Measurements from ENCODE around the gene DCUN1D3. TPM values are rescaled to one million over a fixed set of nuclear protein-coding genes. Genes with fewer than 3 reads are reported as not detected.
"Not testable (repeated sequence)": the region's sequence is repeated elsewhere in the genome, so short reads cannot be mapped to it uniquely, and the experiment has no call there.

The DCUN1D3 gene
- total RNA-seq, 1 donor from 2014 or later = 57.1 TPM

DNA sequence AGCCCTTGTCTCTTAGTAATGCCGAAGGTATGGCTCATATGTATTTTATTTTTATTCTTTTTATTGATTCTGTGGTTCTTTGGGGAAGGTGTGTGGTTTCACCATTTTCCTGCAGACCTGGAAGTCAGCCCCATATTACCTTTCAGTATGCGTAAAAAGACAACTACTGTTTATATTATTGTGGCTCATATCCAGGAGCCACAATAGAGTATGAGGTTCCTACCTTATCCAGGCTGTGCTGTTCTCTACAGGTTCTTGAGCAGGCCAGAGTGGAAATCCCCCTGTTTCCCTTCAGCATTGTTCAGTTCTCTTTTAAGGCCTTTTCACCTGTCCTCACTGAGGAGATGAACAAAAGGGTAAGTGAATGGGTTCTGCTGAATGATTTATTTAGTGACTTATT, 60.7 kb downstream of the DCUN1D3 start:
- no peak for DNase-seq (ENCODE audit: extremely low read depth, low read depth, low spot score)

DNA sequence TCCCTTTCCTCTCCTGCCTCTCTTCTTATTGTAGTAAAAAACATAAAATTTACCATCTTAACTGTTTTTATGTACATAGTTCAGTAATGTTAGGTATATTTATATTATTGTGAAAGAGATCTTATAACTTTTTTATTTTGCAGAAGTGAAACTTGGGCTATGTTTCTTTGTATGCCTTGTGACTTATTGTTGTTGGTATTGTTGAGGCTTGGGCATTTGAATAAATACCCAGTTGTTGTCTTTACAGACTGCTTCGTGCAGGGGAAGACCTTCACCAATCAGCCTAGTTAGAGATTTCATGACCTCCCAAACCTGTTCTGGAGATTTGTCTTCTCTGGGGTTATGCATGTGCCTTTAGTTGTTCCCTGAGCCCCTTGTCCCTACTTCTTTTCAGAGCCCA, 61.9 kb downstream of the DCUN1D3 start:
- no peak for DNase-seq (ENCODE audit: extremely low read depth, low read depth, low spot score)

DNA sequence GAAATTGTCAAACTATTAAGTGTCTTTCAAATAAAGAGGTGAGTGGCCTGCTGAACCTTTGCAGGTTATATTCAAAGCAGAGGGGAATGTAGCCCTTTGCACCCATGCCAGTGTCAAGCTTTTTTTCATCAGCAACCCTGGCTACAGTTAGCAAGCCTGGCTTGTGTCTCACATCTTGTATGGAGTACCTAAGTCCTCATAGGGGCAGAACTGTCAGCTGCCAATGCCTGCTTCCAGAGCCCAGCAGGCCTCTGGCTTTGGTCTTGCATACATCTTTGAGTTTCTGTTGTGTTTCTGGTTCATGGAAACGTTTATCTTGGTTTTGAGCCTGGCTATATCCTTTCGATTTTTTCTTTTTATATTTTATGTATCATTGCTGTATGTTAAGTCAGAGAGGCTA, 67.1 kb downstream of the DCUN1D3 start:
- no peak for DNase-seq (ENCODE audit: extremely low read depth, low read depth, low spot score)

DNA sequence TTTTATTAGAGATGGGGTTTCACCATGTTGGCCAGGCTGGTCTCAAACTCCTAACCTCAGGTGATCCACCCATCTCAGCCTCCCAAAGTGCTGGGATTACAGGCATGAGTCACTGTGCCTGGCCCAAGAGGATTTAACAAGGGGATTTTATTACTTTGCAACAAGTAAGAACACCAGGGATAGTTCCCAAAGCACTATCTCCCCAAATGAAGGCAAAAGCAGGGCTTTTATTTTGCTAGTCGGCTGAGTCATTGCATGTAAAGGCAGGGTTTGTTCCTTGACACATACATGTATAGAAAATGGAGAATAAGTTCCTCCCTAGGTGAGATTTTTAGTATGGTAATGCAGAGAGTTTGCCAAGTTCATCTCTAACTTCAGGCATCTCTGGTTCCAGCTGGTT, 69.8 kb downstream of the DCUN1D3 start:
- no peak for DNase-seq (ENCODE audit: extremely low read depth, low read depth, low spot score)

DNA sequence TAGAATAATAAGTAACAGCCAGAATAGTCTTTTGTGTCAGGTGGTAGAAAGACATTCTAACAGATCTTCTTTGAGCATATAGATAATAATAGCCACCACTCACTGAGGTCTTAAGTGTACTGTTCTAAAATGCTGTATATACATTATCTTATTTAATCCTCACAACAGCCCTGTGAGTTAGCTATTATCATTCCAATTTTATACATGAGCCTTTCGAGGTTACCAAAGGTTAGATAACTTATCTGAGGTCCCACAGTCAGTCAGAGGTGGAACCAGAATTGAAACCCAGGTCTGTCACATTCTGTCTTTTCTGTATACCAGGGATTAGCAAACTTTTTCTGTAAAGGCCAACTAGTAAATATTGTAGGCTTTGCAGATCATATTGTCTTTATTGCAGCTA, 70.6 kb downstream of the DCUN1D3 start:
- no peak for DNase-seq (ENCODE audit: extremely low read depth, low read depth, low spot score)

DNA sequence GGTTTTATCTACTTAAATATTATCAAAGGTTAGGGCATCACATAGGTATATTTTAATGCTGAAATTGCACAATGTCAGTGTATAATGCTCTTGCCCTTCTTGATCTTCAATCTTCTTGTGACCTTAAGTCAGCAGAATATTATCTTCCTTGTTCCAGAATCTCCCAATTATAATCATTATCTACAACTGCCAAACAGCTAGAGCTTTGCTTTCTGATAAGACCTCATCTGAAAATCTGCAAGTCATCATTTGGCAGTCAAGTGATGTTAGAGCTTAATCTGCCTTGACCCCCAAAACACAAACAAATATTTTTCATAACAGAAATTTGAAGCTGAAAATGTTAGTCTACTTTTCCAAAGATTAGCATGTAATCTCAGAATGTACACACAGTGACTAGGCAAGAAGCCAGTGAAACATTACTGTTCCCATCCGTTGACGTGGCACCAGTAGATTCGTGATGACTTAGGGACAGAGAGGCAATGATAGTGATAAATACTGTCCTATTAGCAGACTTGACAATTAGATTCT, 74.1 kb downstream of the DCUN1D3 start:
- DNase-seq (ENCODE audit: extremely low read depth, low read depth, low spot score) = no peak

DNA sequence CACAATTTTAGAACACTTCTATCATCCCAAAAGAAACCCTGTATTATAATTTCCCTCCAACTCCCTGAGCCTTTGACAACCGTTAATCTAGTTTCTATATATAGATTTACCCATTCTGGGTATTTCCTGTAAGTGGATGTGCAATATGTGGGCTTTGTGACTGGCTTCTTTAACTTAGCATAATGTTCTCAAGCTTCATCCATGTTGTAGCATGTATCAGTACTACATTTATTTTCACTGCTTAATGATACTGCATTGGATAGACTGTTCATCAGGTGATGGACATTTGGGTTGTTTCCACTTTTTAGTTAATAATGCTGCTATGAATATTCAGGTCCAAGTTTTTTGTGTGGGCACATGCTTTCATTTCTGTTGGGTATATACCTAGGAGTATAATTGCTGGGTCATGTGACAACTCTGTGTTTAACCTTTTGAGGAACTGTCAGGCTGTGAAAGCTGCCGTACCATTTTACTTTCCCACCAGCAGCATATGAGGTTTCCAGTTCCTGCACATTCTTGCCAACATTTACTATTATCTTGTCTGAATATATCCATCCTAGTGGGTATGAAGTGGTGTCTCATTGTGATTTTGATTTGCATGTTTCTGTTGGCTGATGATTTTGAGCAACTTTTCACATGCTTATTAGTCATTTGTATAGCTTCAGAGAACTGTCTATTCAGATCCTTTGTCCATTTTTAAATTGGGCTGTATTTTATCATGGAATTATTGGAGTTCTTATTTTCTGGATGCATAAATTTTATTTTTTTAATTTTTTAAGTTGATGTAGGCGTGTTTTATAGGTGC, 77.4 kb downstream of the DCUN1D3 start:
- DNase-seq (ENCODE audit: extremely low read depth, low read depth, low spot score) = no peak

DNA sequence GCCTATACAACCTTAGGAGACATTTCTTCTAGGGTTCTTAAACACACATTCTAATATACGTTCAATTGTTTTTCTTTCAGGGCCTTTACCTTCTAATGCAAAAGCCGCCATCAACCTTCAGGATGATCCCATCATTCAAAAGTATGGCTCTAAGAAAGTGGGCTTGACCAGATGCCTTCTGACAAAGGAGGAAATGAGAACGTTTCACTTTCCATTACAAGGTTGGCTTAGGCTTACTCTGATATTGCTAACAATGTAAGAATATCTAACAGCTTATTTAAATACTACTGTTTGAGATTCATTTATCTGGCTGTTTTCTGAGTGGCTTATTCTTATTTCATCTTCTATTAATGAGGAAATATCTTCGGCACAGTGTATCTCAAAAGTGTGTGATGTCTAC, 78.5 kb downstream of the DCUN1D3 start:
- no peak for DNase-seq (ENCODE audit: extremely low read depth, low read depth, low spot score)

DNA sequence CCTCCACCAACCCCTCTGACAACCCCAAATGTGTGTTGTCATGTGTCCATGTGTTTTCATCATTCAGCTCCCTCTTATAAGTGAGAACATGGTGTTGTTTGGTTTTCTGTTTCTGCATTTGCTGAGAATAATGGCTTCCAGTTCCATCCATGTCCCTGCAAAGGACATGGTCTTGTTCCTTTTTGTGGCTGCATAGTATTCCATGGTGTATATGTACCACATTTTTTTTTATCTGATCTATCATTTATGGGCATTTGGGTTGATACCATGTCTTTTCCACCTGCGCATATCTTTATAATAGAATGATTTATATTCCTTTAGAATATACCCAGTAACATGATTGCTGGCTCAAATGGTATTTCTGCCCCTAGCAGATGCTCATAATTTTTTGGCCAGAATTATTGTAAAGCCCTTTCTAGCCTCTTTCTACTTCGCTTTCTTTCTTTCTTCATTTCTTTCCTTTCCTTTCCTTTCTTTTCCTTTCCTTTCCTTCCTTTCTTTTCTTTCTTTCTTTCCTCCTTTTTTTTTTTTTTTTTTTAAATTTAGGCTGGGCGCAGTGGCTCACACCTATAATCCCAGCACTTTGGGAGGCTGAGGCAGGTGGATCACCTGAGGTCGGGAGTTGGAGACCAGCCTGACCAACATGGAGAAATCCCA, 81.1 kb downstream of the DCUN1D3 start:
- no peak for DNase-seq (ENCODE audit: extremely low read depth, low read depth, low spot score)

DNA sequence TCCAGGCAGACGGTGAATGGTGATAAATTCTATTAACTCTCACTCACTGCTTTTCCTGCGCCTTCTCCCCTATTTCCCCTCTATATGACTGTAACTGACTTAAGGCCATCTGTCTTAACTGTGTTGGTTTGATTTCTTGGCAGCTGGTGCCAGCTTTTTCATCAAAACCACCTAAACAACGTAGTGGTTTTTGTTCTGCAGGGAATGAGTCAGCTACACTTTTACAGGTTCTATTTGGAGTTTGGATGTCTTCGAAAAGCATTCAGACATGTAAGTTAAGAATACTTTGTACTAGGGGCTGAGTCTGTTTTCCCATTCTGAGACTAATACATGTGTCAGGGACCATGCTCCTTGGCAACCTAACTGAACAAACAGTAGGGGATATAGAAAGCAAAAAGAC, 85.4 kb downstream of the DCUN1D3 start:
- no peak for DNase-seq (ENCODE audit: extremely low read depth, low read depth, low spot score)

DNA sequence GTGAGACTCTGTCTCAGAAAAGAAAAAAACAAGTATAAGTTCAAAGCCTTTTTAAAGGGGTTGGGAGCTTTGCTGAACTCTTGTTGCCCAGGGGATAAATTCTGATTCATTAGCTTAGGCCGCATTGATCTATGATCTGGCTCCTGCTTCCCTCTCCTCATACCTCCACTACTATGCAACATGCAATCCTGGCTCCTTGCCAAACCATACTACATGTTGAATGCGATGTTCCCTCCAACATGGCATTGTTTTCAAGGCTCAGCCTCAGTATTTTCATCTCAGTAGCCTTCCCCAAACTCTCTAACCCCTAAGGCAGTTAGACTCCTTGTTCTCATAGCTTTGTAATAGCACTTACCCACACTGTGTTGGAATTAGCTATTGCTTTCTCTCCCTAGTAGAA, 87.6 kb downstream of the DCUN1D3 start:
- DNase-seq (ENCODE audit: extremely low read depth, low read depth, low spot score) = no peak

DNA sequence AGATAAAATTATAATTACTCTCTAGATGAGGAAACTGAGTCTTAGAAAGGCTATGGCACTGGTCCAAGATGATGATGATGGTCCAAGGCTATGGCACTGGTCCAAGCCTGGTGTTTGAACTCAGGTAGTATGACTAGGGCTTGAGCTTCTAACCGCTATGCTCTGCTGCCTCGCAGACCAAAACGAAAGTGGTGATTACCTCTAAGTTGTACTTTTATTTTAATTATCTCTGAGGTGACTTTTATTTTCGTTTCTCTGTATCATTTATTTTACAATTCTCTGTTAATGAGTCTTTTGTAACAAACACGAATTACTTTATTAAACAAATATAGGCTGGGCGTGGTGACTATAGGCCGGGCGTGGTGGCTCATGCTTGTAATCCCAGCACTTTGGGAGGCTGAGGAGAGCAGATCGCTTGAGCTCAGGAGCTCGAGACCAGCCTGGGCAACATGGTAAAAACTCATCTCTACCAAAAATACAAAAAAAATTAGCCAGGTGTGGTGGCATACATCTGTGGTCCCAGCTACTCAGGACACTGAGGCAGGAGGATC, 88.2 kb downstream of the DCUN1D3 start:
- DNase-seq (ENCODE audit: extremely low read depth, low read depth, low spot score) = no peak

DNA sequence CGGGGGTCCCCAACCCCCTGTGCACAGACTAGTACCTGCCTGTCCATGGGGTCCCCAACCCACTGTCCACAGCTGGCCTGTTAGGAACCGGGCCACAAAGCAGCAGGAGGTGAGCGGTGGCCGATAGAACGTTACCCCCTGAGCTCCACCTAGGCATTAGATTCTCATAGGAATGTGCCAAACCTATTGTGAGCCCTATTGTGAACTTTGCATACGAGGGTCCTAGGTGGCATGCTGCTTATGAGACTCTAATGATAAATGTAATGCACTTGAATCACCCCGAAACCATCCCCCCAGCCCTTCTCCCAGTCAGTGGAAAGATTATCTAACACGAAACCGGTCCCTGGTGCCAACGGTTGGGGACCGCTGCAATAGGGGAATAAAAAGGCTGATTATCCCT, 92.3 kb downstream of the DCUN1D3 start:
- no peak for DNase-seq (ENCODE audit: extremely low read depth, low read depth, low spot score)

DNA sequence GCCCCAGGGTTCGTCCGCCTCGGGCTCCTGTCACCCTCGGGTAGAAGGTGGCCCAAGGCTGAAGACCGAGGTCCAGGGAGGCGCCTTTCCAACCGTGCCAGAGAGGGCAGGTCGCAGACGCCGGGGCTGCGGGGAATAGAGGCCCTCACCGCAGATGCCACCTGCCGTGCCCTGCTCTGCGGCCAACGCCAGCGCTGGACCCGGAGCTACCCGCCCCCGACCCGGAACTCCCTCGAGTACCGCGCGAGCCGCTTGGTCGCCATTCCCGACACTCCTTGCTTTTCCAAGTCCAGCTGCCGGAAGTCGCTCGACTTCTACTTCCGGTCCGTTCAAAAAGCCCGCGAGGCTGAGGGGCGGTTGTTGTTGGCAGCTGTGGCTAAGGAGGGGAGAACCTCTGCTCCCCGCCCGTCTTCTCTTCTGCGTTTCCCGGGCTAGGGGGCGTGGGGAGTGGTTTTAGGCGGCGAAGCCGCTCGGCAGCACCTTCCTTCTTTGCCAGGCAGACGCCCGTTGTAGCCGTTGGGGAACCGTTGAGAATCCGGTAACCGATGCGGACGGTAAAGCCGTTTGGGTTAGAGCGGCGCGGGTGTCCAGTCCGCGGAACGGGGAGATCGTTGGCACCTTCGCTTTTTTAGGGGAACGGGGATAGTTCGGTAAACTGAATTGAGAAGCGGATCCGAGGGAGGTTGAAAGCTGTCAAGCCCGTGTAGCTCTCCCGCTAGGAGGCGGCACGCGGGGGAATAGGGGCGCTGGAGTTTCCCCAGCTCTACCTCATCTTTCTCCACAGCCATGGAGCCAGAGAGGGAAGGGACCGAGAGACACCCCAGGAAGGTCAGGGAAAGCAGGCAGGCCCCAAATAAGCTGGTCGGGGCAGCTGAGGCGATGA, 93.7 kb downstream of the DCUN1D3 start, which contains the start of the genes ERI2 and REXO5:
Gene ERI2, minus strand, starts transcription at position 305 of the 883 bp plus-strand sequence. Its CDS starts 42 bp downstream, at position 263.
Gene REXO5, plus strand, starts transcription at position 360 of the 883 bp plus-strand sequence. Its CDS starts 427 bp downstream, at position 787.
- DNase-seq (ENCODE audit: extremely low read depth, low read depth, low spot score) = peak; percentile 65

DNA sequence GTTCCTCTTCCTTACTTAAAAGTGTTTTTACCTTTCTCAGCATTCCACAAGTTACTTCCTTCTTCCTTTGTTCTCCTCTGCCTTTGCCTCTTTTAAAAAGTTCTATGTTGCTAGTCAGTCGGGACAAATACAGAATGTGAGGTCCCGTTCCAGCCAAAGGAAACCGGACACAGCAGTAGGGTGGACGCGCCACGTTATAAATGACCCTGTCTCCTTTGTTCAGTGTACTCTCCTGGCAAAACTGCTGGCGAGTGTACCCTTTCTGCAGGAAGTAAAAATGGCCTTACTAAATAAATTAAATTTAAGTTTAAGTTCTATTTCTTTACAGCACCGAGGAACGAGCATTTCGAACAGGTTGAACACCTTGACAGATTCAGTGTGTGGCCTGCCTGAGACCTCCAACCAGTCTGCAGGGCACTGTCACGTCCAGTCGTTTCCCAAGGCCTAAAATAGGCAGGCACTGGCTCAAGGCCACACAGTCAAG, 94.4 kb downstream of the DCUN1D3 start:
- not testable (repeated sequence) for DNase-seq (ENCODE audit: extremely low read depth, low read depth, low spot score)

Other genes starting within 250 kb of the DCUN1D3 start
- gene ACSM1, start 202.7 kb downstream of the DCUN1D3 start, total RNA-seq = 0.41 TPM in 1 of 2 replicates, not detected in the other
- 25.2 and 62.5 TPM in 2 replicates for gene THUMPD1, start 158.5 kb downstream of the DCUN1D3 start, total RNA-seq
- 22.0 and 68.4 TPM in 2 replicates for gene ACSM3, start 136.3 kb downstream of the DCUN1D3 start, total RNA-seq
- 10.3 and 11.3 TPM in 2 replicates for gene ERI2, start 93.9 kb downstream of the DCUN1D3 start, total RNA-seq
- gene REXO5, start 93.8 kb downstream of the DCUN1D3 start, total RNA-seq = 4.2 and 6.1 TPM in 2 replicates
- 40.8 and 83.5 TPM in 2 replicates for gene LYRM1, start 413 bp upstream of the DCUN1D3 start, total RNA-seq

Data from glomerular endothelial cell (primary cell).